ENCODE measurements around the gene NAPG.
"Not testable (repeated sequence)": the region's sequence is repeated elsewhere in the genome, so short reads cannot be mapped to it uniquely, and the experiment has no call there.

Gene NAPG

GRCh38 chr18:10569941-10570340 lies 44.1 kb downstream of the NAPG start:
- H3K9me3 ChIP-seq (ENCODE audit: control insufficient read depth, insufficient read depth, low read length); H3K9ac ChIP-seq (ENCODE audit: low read depth, low read length); H3K36me3 ChIP-seq (ENCODE audit: insufficient read depth, low read length); H3K4me1 ChIP-seq (ENCODE audit: insufficient read depth, low read length): not testable (repeated sequence)

GRCh38 chr18:10570622-10571021 lies 44.8 kb downstream of the NAPG start:
- Histone ChIP-seq H3K9ac (ENCODE audit: low read depth, low read length) (no peak overlapping the region), H3K9me3 (ENCODE audit: control insufficient read depth, insufficient read depth, low read length) (0 out of 2 replicates have a peak, but pooled peaks cover 5% of the 10 kb centered on the region), H3K36me3 (ENCODE audit: insufficient read depth, low read length) (no peaks in the 10 kb centered on the region), H3K4me1 (ENCODE audit: insufficient read depth, low read length) (no peaks in the 10 kb centered on the region)

- Histone ChIP-seq H3K9me3 (ENCODE audit: control insufficient read depth, insufficient read depth, low read length) (0 out of 2 replicates have a peak, but pooled peaks cover 5% of the 10 kb centered on the region), H3K9ac (ENCODE audit: low read depth, low read length) (no peak overlapping the region), H3K36me3 (ENCODE audit: insufficient read depth, low read length) (no peaks in the 10 kb centered on the region), H3K4me1 (ENCODE audit: insufficient read depth, low read length) (no peaks in the 10 kb centered on the region)
Measured at GRCh38 chr18:10571537-10571936, 45.7 kb downstream of the NAPG start.

- not testable (repeated sequence) for H3K36me3 ChIP-seq (ENCODE audit: insufficient read depth, low read length); H3K9me3 ChIP-seq (ENCODE audit: control insufficient read depth, insufficient read depth, low read length); H3K4me1 ChIP-seq (ENCODE audit: insufficient read depth, low read length); H3K9ac ChIP-seq (ENCODE audit: low read depth, low read length)
Measured at GRCh38 chr18:10573261-10573660, 47.4 kb downstream of the NAPG start.

- not testable (repeated sequence) for H3K4me1 ChIP-seq (ENCODE audit: insufficient read depth, low read length); H3K36me3 ChIP-seq (ENCODE audit: insufficient read depth, low read length); H3K9ac ChIP-seq (ENCODE audit: low read depth, low read length); H3K9me3 ChIP-seq (ENCODE audit: control insufficient read depth, insufficient read depth, low read length)
Measured at GRCh38 chr18:10574412-10574811, 48.6 kb downstream of the NAPG start.

GRCh38 chr18:10577842-10578572 lies 52.2 kb downstream of the NAPG start:
- H3K4me1 ChIP-seq (ENCODE audit: insufficient read depth, low read length); H3K9me3 ChIP-seq (ENCODE audit: control insufficient read depth, insufficient read depth, low read length); H3K36me3 ChIP-seq (ENCODE audit: insufficient read depth, low read length); H3K9ac ChIP-seq (ENCODE audit: low read depth, low read length): not testable (repeated sequence)

GRCh38 chr18:10578573-10578899 lies 52.7 kb downstream of the NAPG start:
- not testable (repeated sequence) for H3K36me3 ChIP-seq (ENCODE audit: insufficient read depth, low read length); H3K4me1 ChIP-seq (ENCODE audit: insufficient read depth, low read length); H3K9me3 ChIP-seq (ENCODE audit: control insufficient read depth, insufficient read depth, low read length); H3K9ac ChIP-seq (ENCODE audit: low read depth, low read length)

GRCh38 chr18:10579079-10579867 lies 53.4 kb downstream of the NAPG start:
- H3K9me3 ChIP-seq (ENCODE audit: control insufficient read depth, insufficient read depth, low read length), result peaks cover 4% of the 10 kb centered on the region; the same call in 1 of the 2 replicates
- no peak overlapping the region for H3K9ac ChIP-seq (ENCODE audit: low read depth, low read length)
- H3K4me1 ChIP-seq (ENCODE audit: insufficient read depth, low read length), result no peaks in the 10 kb centered on the region

GRCh38 chr18:10580215-10580614 lies 54.4 kb downstream of the NAPG start:
- H3K4me1 ChIP-seq (ENCODE audit: insufficient read depth, low read length), result no peaks in the 10 kb centered on the region
- H3K9ac ChIP-seq (ENCODE audit: low read depth, low read length), result no peak overlapping the region
- peaks cover 4% of the 10 kb centered on the region; the same call in 1 of the 2 replicates for H3K9me3 ChIP-seq (ENCODE audit: control insufficient read depth, insufficient read depth, low read length)

More at GRCh38 chr18:10579079-10579867, 53.4 kb downstream of the NAPG start:
- no peaks in the 10 kb centered on the region for H3K36me3 ChIP-seq (ENCODE audit: insufficient read depth, low read length)

GRCh38 chr18:10585260-10585659 lies 59.4 kb downstream of the NAPG start:
- Histone ChIP-seq H3K9ac (ENCODE audit: low read depth, low read length) (no peak overlapping the region), H3K9me3 (ENCODE audit: control insufficient read depth, insufficient read depth, low read length) (no peaks in the 10 kb centered on the region; the same call in 1 of the 2 replicates), H3K4me1 (ENCODE audit: insufficient read depth, low read length) (no peaks in the 10 kb centered on the region), H3K36me3 (ENCODE audit: insufficient read depth, low read length) (no peaks in the 10 kb centered on the region)

More at GRCh38 chr18:10580215-10580614, 54.4 kb downstream of the NAPG start:
- no peaks in the 10 kb centered on the region for H3K36me3 ChIP-seq (ENCODE audit: insufficient read depth, low read length)

GRCh38 chr18:10588975-10589374 lies 63.1 kb downstream of the NAPG start:
- Histone ChIP-seq H3K4me1 (ENCODE audit: insufficient read depth, low read length) (no peaks in the 10 kb centered on the region), H3K9ac (ENCODE audit: low read depth, low read length) (no peak overlapping the region), H3K36me3 (ENCODE audit: insufficient read depth, low read length) (no peaks in the 10 kb centered on the region)

GRCh38 chr18:10590412-10590811 lies 64.6 kb downstream of the NAPG start:
- Histone ChIP-seq H3K36me3 (ENCODE audit: insufficient read depth, low read length) (no peaks in the 10 kb centered on the region), H3K9me3 (ENCODE audit: control insufficient read depth, insufficient read depth, low read length) (no peaks in the 10 kb centered on the region), H3K9ac (ENCODE audit: low read depth, low read length) (no peak overlapping the region), H3K4me1 (ENCODE audit: insufficient read depth, low read length) (no peaks in the 10 kb centered on the region)

More at GRCh38 chr18:10588975-10589374, 63.1 kb downstream of the NAPG start:
- H3K9me3 ChIP-seq (ENCODE audit: control insufficient read depth, insufficient read depth, low read length), result no peaks in the 10 kb centered on the region

GRCh38 chr18:10591896-10592295 lies 66.1 kb downstream of the NAPG start:
- Histone ChIP-seq H3K9me3 (ENCODE audit: control insufficient read depth, insufficient read depth, low read length) (no peaks in the 10 kb centered on the region), H3K4me1 (ENCODE audit: insufficient read depth, low read length) (no peaks in the 10 kb centered on the region), H3K36me3 (ENCODE audit: insufficient read depth, low read length) (no peaks in the 10 kb centered on the region), H3K9ac (ENCODE audit: low read depth, low read length) (no peak overlapping the region)

GRCh38 chr18:10593366-10594022 lies 67.7 kb downstream of the NAPG start:
- H3K36me3 ChIP-seq (ENCODE audit: insufficient read depth, low read length); H3K4me1 ChIP-seq (ENCODE audit: insufficient read depth, low read length); H3K9ac ChIP-seq (ENCODE audit: low read depth, low read length); H3K9me3 ChIP-seq (ENCODE audit: control insufficient read depth, insufficient read depth, low read length): not testable (repeated sequence)

GRCh38 chr18:10595917-10596316 lies 70.1 kb downstream of the NAPG start:
- H3K9me3 ChIP-seq (ENCODE audit: control insufficient read depth, insufficient read depth, low read length); H3K4me1 ChIP-seq (ENCODE audit: insufficient read depth, low read length); H3K36me3 ChIP-seq (ENCODE audit: insufficient read depth, low read length); H3K9ac ChIP-seq (ENCODE audit: low read depth, low read length): not testable (repeated sequence)
